H1 (cell line): ENCODE measurements around the gene SFXN1.

Source experiments
- CHD1 ChIP-seq: IDR thresholded peaks from 2 replicates; pipeline ENCODE4 v1.6.1; 2012; ENCODE audit warnings: low read depth, low read length, improper control_type of control experiment
- CTCF ChIP-seq, 3 experiments: IDR thresholded peaks; 1 replicate in 2 of 3; 2 replicates in 1 of 3; pipeline versions ENCODE4 v1.5.1 to v1.6.1; 2011; ENCODE audit warnings: low read length in 3 of 3, mild to moderate bottlenecking in 3 of 3, inconsistent platforms in 2 of 3, low read depth in 1 of 3, moderate library complexity in 1 of 3; ENCODE audit not compliant: insufficient read depth in 1 of 3; ENCODE audit errors: control extremely low read depth in 1 of 3
- PHF8 ChIP-seq: fragments of 200-600 bp; sonication (generic); conservative IDR thresholded peaks from 2 replicates; pipeline ENCODE4 v1.7.1; 2012; ENCODE audit warnings: low read depth, mild to moderate bottlenecking, inconsistent platforms, low read length, moderate library complexity
- POLR2A ChIP-seq, 2 experiments: IDR thresholded peaks; 1 replicate in 1 of 2; 2 replicates in 1 of 2; pipeline ENCODE4 v1.6.1; 2011; ENCODE audit warnings: low read depth in 2 of 2, low read length in 2 of 2, mild to moderate bottlenecking in 2 of 2; ENCODE audit errors: control extremely low read depth in 1 of 2
- RFX5 ChIP-seq: IDR thresholded peaks from 2 replicates; pipeline ENCODE4 v1.6.1; 2011; ENCODE audit warnings: low read depth, low read length, improper control_type of control experiment, borderline replicate concordance
- TBP ChIP-seq: IDR thresholded peaks from 2 replicates; pipeline ENCODE4 v1.6.1; 2011; ENCODE audit warnings: low read depth, low read length, improper control_type of control experiment
- YY1 ChIP-seq: IDR thresholded peaks from 2 replicates; pipeline ENCODE4 v1.6.1; 2011; ENCODE audit warnings: low read depth, mild to moderate bottlenecking, low read length

DNA sequence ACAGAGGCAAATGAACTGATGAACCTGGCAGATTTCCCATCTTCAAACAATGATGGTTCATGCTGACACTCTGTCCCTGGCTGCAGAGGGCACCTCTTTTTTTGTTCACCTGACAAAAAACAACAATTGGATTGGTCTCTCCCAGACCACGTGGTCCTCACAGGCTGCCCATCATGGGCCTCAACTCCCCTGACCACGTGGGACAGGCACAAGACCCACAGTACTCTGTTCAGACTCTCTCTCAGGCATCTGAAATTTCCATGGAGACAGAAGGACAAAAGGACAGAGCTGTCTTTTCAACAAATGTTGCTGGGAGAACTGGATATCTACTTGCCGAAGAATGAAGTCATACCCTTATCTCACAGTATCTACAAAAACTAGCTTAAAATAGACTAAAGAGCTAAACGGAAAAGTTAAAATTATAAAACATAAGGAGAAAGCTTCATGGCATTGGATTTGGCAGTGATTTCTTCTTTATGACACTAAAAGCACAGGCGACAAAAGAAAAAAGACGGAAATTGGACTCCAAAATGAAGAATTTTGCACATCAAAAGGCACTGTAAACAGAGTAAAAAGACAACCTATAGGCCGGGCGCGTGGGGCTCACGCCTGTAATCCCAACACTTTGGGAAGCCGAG, 22.1 kb upstream of the SFXN1 start:
- no peak for TF ChIP-seq YY1
- TF ChIP-seq CHD1 = no peak
- TF ChIP-seq PHF8 = no peak
- TF ChIP-seq POLR2A (IDR thresholded peaks at IDR 0.05; ENCODE audit: control extremely low read depth in 1 of 2, low read depth in 2 of 2, low read length in 2 of 2) = no peak
- TF ChIP-seq CTCF (IDR thresholded peaks at IDR 0.05; ENCODE audit: control extremely low read depth in 1 of 3, insufficient read depth in 1 of 3, low read depth in 1 of 3, low read length in 3 of 3) = no peak
- no peak for TF ChIP-seq TBP
- TF ChIP-seq RFX5 = no peak
